GDM1 (cell line): ENCODE results near the gene KCNG2.

Source experiments
- DNase-seq: peaks from one replicate; lab custom pipeline; 2025; lab: John Stamatoyannopoulos, UW

The KCNG2 gene

GRCh38 chr18:79910563-79911343 is 113.0 kb downstream of the KCNG2 start:
- no peak for DNase-seq

DNA sequence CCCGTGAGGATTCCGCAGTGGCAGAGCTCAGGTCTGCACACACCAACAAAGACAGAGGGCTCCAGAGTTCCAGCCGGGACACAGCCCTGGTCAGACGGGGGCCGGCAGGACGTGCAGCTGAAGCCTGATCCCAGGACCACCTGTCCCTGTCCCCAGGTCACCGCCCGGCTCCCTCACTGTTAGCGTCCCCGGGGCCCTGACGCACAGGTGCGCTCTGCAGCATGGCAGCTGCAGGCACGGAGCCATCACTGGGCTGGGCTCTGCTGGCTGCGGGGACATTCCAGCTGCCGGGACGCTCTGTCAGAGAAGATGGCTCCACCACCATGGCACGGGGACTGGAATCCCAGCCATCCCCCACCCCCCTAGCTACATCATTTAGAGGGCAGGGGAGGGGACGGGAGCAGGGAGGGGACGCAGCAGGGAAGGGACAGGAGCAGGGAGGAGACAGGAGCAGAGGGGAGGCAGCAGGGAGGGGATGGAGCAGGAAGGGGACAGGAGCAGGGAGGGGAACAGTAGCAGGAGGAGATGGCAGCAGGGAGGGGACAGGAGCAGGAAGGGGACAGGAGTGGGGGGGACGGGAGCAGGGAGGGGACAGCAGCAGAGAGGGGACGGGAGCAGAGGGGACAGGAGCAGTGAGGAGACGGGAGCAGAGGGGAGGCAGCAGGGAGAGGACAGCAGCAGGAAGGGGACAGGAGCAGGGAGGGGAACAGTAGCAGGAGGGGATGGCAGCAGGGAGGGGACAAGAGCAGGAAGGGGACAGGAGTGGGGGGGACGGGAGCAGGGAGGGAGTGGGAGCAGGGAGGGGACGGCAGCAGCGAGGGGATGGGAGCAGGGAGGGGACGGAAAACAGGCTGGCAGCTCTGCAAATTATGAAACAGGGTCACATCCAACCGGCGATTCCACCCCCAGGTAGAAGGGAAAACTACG is 113.9 kb downstream of the KCNG2 start:
- DNase-seq, result no peak

- DNase-seq, result no peak
These were observed 114.8 kb downstream of the KCNG2 start for GRCh38 chr18:79912409-79912991.

- no peak for DNase-seq
These were observed 115.5 kb downstream of the KCNG2 start for GRCh38 chr18:79912994-79913831.

DNA sequence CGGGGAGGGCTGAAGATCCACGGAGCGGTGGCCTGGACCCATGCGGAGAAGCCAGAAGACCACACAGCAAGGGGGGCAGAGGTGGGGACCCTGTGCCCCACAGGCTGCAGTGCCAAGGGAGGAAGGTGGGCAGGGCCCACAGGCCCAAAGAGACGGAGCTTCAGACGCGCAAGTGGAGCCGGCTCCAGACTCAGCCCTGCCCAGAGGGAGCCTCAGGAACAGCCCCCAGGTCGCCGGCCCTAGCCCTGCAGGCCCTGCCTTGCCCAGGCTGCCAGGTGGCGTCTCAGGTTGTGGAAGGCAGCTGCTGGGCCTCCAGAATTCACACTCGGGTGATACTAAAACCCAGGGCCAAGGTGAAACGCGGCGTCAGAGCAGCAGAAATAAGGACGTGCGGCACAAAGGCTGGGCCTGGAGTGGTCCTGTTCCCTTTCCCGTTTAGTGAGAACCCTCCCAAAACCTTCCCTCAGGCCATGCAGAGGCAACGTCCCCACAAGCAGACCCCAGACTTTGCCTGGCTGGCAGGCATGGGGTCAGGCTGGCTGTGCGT is 116.9 kb downstream of the KCNG2 start:
- DNase-seq, result no peak

DNA sequence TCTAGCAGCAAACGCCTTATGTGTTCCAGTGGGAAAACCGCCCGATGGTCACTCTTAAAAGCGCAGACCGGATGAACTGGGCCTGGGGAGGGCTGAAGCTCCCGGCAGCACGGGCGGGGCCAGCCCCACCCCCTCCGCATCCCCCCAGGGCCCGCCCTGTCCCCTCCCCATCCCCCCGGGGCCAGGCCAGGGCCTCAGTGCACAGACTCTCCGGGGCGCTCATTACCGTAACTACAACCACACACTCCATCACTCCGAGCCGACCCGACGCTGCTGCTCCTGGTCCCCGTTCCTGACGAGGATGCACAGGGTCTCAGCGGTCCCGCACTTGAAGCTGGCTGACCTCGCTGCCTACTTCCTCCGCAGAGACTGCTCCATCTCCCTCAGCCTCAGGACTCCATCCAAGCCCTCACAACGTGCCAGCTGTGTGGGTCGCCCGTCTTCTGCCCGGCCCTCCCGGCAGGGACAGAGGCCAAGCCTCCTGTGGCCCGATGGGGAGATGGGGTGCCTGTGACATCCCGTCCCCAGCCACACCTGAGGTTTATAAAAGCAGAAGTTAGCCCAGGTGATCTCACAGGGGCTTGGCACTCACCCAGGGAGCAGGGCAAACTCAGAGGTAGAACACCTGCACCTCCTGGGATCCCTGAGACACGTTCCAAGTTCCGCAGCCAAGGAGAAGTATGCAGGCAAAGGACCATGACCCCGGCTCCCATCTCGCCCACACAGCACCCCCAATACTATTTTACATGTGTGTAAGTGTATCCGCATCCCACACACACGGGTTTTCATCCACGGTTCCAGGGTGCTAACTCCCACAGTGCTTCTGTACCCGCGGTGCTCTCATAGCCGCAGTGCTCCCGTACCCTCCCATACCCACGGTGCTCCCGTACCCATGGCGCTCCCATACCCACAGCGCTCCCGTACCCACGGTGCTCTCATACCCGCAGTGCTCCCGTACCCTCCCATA is 117.7 kb downstream of the KCNG2 start:
- no peak for DNase-seq

GRCh38 chr18:79916128-79916494 is 118.4 kb downstream of the KCNG2 start:
- no peak for DNase-seq

DNA sequence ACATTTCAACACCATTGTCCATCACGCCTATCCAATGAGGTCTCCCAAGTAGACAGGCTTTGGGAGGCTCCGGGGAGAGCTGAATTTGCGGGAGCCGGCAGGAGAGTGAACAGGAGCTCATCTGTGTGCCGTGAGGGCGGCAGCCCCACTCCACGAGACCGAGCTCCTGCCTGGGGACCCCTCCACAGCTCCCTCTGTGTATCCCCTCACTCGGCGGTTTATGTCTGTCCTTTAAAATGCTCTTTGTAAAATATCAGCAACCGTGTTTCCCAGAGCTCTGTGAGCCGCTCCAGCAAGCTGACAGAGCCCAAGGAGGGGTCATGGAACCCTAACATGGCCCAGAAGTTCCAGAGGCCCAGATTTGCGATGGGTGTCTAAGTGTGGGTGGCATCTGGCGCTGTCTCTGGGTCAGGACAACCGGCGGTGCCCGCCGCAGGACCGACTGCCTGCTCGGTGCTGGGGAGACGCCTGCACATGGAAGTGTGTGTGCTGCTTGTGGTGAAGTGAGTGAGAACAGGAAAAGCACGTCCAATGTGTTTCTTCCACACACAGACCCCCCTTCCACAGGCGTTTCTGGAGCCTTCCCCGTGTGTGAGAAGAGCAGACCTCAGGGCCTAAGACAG is 118.9 kb downstream of the KCNG2 start:
- DNase-seq, result no peak

DNA sequence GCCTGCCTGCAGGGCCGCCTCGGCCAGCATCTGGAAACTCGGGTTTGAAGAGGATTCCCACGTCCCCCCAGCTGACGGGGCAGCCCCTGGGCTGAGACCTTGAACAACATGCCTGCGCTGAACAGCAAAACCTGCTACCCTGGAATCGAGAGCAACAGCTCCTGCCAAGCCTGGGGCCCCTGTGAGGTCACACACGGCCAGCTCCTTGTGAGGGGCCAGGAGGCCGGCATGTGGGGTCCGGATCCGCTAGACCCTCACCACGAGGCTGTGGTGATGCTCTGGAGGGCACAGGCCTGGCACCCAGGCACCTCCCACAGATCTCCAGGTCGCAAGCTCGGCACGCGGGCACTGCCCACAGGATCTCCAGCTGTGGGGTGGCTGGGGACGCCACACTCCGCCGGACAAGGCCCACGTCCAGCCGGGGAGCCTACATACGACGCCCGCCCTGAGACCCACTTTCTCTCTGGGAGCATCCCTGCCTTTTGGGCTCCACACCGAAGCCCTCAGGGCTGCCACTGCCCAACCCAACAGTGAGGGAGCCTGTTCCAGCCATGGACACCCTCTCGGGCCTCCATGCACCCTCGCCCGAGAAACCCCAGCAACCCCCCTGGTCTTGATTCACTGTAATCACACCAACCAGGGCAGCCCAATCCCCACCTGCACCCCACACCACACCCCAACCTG is 119.6 kb downstream of the KCNG2 start:
- no peak for DNase-seq

DNA sequence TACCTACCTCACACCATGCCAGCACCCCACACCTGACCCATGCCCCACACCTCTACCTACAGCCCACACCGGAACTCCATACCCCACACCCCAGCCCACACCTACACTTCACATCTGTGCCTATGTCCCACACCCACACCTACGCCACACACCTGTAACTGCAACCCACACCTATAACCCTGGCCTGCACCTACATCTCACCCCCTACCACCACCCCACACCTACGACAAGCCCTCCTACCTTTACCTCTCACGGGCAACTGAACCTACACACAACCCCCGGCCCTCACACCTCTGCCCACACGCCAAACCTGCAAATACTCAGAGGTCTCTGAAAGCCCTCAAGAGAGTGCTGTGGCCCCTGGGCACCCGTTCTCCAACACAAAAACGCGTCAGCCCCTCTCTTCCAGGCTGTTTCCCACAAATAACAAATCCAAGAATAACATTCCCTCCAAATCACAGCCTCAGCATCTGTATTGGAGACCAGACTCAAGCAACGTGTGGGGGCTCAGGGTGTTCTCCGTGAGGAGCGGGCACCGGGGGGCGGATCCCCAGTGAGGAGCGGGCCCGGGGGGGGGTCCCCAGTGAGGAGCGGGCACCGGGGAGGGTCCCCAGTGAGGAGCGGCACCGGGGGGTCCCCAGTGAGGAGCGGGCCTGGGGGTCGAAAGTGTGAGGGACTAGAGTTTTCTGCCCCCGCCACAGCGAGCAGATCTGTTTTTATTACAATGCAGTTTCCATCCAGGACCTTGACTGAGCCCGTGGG is 120.3 kb downstream of the KCNG2 start:
- no peak for DNase-seq

DNA sequence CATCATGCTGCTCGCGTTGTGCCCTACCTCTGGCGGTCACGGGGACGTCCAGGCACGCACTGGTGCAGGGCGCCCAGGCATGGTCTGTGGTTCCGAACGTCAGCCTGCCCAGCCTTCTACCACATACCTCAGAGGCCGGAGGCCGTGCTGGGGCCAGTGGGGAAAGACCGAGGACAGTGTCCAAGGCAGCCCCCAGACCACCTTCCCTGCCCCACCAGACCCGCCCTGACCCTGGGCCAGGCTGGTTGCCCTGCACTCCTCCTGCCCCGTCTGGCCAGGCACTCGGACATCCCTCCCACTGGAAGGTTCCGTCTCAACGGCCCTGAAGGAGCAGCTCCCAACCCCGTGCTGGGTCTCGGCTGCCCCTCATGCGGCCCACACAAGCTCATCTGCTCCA is 120.9 kb downstream of the KCNG2 start:
- no peak for DNase-seq

- DNase-seq, result no peak
These were observed 121.4 kb downstream of the KCNG2 start for GRCh38 chr18:79919089-79919488.

GRCh38 chr18:79921984-79922965 is 124.5 kb downstream of the KCNG2 start:
- DNase-seq, result no peak

- DNase-seq, result no peak
These were observed 125.3 kb downstream of the KCNG2 start for GRCh38 chr18:79922971-79923411.

GRCh38 chr18:79923896-79924585 is 126.3 kb downstream of the KCNG2 start:
- no peak for DNase-seq
